Cortex of kidney (tissue), 1 donor: ENCODE results near the gene IQCH.

Experiments
- DNase-seq: peaks from one replicate; lab custom pipeline; 2025; lab: John Stamatoyannopoulos, UW

Gene IQCH

GRCh38 chr15:67300266-67301025, 45.9 kb downstream of the IQCH start:
- DNase-seq: no peak

- DNase-seq: no peak
Measured at GRCh38 chr15:67303490-67304363, 49.1 kb downstream of the IQCH start.

- no peak for DNase-seq
Measured at GRCh38 chr15:67304778-67305177, 50.2 kb downstream of the IQCH start.

GRCh38 chr15:67305506-67305905, 50.9 kb downstream of the IQCH start:
- no peak for DNase-seq

GRCh38 chr15:67307156-67307555, 52.6 kb downstream of the IQCH start:
- DNase-seq: no peak

DNA sequence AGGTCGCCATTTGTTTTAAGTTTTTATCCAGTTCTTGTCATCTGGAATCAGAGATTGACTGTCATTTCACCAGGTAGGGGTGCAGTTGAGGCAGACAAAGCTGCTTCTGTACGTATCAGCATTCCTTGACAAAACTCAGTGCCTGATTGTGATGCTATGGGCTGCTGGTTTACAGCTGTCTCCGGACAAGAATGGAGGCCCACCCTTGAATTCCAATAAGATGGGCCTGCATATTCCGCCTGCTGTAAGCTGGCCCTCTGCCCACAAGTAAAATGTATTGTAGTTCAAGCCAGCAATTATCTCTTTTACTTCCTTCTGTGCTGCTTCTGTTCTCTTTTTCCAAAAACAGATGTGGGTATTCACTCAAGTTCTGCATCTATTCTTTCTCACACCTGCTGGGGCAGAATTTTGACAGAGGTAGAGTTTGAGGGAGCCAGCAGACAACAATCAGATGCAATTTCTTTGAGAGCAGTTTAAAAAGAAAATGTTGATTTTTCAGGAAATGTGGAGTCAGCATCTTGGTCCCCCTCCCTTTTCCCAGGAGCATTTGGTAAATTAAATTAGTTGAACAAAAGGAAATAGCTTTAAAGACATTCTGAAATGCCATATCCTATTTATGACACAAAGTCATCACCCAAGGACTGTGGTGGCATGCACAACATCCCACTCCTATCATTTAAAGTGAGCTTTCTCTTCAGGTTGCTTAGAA, 53.5 kb downstream of the IQCH start:
- DNase-seq: no peak

- DNase-seq: no peak
Measured at GRCh38 chr15:67311731-67312130, 57.1 kb downstream of the IQCH start.

GRCh38 chr15:67319961-67320360, 65.4 kb downstream of the IQCH start:
- DNase-seq: no peak

DNA sequence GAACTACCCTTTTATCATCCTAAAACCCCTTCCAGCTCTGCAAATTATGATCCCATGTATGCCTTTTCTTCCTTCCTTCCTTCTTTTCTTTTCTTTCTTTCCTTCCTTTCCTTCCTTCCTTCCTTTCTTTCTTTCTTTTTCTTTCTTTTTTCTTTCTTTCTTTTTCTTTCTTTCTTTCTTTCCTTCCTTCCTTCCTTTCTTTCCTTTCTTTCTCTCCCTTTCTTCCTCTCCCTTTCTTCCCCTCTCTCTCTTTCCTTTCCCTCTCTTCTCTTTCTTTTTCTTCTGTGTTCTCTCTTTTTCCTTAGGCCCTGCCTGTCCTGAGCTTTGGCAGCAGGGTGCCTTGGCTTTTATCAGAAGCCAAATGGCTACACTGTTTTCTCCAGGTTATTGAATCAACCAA, 66.8 kb downstream of the IQCH start:
- DNase-seq: no peak

DNA sequence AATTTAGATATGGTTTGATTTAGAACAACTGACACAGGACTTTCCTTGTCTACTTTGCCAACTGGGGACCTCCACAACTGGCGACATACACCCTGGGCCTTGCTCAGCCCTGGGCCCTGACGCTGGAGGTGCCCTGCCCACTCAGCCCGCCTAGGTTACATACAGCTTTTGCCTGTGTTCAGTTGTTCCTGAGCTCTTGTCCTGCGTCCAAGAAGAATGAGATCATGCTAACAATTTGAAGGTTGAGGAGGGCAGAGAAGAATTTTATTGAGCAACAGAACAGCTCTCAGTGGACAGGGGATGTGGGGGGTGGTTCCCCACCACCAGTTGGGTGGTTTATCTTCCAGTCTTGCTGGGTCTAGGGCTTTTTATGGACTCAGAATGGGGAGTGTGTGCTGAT, 67.9 kb downstream of the IQCH start:
- DNase-seq: no peak

DNA sequence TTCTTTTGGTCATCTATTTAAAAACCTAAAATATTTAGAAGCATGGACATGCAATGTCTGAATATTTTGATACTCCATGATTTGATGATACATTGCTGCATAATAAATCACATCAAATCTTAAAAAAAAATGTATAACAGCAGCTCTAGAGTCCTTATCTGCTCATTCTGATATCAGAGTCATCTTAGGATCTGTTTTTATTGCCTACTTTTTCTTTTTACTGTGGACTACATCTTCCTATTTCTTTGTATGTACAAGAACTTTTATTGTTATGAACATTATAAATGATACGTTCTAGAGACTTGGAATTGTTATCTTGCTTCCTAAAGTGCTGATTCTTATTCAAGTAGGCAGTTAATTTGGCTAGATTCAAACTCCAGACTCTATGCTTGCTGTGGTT, 72.7 kb downstream of the IQCH start:
- no peak for DNase-seq

DNA sequence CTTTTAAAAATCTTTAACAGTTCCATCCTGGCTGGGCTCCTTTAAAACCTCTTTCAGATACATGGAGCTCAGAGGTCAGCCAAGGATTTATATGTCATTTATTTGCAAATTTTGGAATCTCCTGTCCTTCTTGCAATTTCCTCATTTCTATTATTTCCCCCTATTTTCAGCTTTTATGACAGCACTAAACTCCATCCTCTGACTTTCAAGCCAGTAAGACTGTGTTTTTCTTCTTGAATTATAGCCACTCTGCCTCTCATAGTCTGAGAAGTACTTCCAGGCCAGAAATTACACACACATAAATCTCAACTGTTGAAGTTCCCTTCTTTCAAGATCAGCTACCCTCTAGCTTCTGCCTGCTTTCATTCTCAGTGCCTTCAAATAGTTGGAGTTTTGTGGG, 73.2 kb downstream of the IQCH start:
- DNase-seq: no peak

- DNase-seq: no peak
Measured at GRCh38 chr15:67329984-67330733, 75.6 kb downstream of the IQCH start.

- DNase-seq: no peak
Measured at GRCh38 chr15:67331676-67332075, 77.1 kb downstream of the IQCH start.

- DNase-seq: no peak
Measured at GRCh38 chr15:67335026-67335425, 80.4 kb downstream of the IQCH start.

DNA sequence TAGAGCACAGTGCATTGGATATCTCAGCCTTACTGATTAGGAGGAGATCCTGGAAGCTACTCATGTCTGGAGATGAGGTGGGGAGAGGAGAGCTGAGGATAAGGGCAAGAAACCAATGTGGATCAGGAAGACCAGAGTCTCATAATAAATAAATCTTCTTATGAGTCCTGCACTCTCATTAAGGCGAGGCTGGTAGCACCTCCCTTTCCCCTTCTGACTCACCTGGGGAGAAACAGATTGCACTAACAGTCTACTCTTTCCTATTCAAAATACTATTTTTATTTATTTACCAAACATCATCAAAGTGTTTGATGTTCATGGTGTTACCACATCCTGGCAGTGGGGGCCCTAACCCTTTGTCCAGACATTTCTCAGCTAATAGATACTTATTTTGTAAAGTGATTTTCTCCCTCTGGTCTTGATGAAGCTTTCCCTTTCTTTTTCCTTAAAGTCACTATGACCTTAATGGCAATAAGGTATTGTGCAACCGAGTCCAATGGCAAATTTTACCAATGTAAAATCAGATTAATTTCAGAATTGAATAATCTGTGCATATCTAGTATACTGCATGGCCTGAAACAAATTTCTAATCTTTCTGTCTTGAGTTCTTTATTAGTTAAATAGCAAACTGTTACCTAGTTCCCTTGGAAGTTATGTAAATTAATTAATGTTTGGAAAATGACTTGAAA, 81.1 kb downstream of the IQCH start:
- DNase-seq: no peak

- no peak for DNase-seq
Measured at GRCh38 chr15:67340630-67341029, 86.0 kb downstream of the IQCH start.

GRCh38 chr15:67341539-67341938, 87.0 kb downstream of the IQCH start:
- DNase-seq: no peak

DNA sequence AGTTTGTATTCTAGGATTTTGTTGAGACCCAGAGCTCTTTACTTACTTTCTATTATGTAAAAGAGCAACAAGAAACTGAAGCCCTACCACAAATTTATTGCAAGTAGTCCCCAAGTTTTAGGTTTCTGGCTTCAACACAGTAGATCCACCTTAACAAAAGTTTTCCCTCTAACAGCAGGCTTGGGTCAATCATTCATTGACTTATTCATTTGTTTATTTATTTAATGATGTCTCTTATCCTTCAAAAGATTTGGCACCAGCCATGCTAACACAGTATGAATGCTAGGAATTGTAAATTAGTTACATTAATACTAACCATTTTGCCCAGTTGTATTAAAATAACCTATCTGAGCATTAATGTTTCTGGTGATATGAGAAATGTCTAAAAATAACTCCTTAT, 88.6 kb downstream of the IQCH start:
- no peak for DNase-seq

GRCh38 chr15:67349634-67350033, 95.0 kb downstream of the IQCH start:
- DNase-seq: no peak

DNA sequence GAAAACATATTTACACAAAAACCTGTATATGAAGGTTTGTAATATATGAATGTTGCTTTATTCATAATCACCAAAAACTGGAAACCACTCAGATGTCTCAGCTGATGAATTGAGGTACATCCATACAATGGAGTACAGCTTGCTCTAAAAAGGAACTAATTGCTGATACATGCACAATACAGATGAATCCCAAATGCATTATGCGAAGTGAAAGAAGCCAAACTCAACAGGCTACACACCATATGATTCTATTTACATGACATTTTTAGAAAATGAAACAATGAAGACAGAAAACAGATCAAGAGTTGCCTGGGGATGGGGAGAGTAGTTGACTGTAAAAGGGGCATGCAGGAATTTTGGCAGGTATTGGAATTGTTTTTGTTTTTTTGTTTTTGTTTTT, 95.5 kb downstream of the IQCH start:
- no peak for DNase-seq
